ENCODE data around the gene GRIN3B.

Gene GRIN3B

GRCh38 chr19:964761-965694, 35.2 kb upstream of the GRIN3B start:
- no peak for DNase-seq

- no peak for DNase-seq
These were observed 33.6 kb upstream of the GRIN3B start for GRCh38 chr19:966485-967088.

DNA sequence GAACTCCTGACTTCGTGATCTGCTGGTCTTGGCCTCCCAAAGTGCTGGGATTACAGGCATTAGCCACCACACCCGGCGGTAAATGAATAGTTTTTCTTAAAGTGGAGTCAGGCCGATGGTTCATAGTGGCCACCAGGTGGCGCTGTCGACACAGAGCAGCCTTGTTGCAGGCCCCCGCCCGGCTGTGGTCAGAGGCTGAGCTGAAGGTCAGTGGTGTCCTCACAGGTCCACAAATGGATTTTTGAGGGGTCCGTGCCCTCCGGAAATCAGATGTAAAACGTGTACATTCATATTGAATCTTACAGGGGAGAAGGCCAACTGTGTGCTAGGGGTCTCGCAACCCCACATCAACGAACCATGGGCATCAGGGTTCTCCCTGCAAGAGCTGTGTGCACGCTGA, 29.5 kb upstream of the GRIN3B start:
- DNase-seq = peak in 1 of 2 donors; percentile 19

- no peak for DNase-seq
These were observed 28.4 kb upstream of the GRIN3B start for GRCh38 chr19:971795-972194.

- DNase-seq = no peak
These were observed 27.9 kb upstream of the GRIN3B start for GRCh38 chr19:972281-972680.

DNA sequence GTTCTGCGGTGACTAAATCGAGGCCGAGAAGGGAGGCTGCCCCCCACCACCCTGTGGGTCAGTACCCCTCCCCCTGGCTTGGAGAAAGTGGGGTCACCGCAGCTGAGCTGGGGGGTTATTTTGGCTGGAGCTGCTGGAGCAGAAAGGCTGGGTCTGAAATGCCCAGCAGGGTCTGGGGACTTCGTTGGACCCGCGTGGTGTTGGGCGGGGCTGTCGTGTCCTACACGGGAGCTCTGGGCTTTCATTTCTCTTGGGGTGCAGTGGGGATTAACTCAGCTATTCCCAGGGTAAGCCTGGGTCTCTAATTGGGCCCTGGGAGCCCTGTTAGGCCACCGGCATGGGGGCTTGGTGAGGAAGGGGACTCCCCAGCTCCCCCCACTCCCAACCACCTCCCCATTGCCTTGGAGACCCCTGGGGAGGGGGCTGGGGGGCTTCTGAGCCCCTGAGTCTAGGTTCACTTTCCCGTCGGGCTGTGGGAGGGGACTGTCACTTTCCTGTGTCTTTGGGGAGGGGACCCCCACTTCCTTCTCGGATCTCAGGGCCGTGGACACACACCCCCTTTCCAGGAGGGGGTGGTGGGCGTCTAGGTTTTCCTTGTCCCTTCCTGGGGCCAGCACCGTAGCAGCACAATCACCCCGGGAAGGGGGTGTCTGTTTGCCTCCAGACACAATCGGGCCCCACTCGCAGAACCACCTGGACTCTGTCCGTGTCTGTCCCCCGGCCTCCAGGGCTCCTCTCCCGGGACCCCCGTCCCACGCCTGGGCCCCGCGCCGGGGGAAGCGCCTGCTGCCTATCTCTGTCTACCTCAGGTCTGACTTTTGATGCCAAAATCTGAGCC, 26.3 kb upstream of the GRIN3B start:
- DNase-seq = no peak

- DNase-seq = no peak
These were observed 25.5 kb upstream of the GRIN3B start for GRCh38 chr19:974564-975257.

- no peak for DNase-seq
These were observed 23.7 kb upstream of the GRIN3B start for GRCh38 chr19:976476-976875.

- no peak for DNase-seq
These were observed 23.2 kb upstream of the GRIN3B start for GRCh38 chr19:977058-977464.

GRCh38 chr19:979318-979741, 20.9 kb upstream of the GRIN3B start:
- no peak for DNase-seq

GRCh38 chr19:980133-980998, 19.9 kb upstream of the GRIN3B start:
- DNase-seq = no peak

DNA sequence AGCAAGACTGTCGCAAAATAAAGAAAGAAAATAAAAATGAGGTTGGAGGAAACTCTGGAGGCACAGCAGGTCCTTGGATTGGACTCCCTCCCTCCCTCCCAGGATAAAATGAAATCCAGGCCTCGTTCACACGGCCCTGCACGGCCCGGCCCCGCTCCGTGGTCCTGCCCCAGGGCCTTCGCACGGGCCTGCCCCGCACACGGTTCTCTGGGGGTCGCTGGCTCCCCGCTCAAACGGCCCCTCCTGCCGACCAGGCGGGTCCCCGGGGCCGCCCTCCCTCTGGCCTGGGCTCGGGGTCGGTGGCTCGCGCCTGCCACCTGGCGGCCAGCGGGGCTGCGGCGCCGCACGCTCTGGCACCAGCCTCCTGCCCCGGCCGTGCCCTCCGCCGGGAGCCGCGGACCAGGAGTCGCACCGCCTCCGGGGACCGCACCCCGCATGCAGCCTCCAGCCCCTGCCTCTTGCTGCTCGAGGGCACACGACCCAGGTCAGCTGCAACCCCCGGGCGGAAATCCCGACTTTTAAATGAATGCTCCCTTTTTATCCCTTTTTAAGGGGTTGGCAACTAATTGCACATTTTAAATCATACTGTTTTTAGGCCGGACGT, 17.6 kb upstream of the GRIN3B start:
- DNase-seq = peak; percentile 72 to 82

GRCh38 chr19:984165-984967, 15.9 kb upstream of the GRIN3B start, which contains the start of gene WDR18:
Gene WDR18 (plus strand): TSS chr19:984345. CDS start chr19:984354, 9 bp downstream.
- DNase-seq = peak; percentile 89 to 92

GRCh38 chr19:986083-986482, 14.1 kb upstream of the GRIN3B start:
- no peak for DNase-seq

GRCh38 chr19:988081-988480, 12.1 kb upstream of the GRIN3B start:
- no peak for DNase-seq

DNA sequence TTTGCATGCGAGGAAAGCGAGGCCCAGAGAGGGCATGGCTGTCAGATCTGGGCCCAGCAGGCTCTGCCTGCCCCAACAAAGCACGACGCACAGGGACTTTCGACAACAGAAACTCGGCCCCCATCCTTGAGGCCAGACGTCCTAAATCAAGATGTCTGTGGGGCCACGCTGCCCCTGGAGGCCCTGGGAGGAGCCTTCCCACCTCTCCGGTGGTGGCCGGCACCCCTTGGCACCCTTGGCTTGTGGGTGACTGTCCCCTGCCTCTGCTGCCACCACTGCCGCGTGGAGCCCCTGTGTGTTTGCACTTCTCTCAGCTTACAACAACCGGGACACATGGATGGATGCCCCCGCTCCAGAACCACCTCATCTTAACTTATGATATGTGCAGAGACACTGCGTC, 11.7 kb upstream of the GRIN3B start:
- no peak for DNase-seq

GRCh38 chr19:989381-990081, 10.7 kb upstream of the GRIN3B start:
- no peak for DNase-seq

- no peak for DNase-seq
These were observed 10.1 kb upstream of the GRIN3B start for GRCh38 chr19:990119-990571.

- no peak for DNase-seq
These were observed 9.5 kb upstream of the GRIN3B start for GRCh38 chr19:990746-991145.

Measured in CD4-positive, alpha-beta T cell treated with Interferon alpha-2 for 1 hour (primary cell).